ENCODE measurements around the gene FHAD1.

GRCh38 chr1:15255582-15256149 lies 8.6 kb downstream of the FHAD1 start:
- TF ChIP-seq DLX4 (CRISPR knock-in tag; IDR thresholded peaks at IDR 0.05) (no peak), PREB (CRISPR knock-in tag; IDR thresholded peaks at IDR 0.05) (no peak), MAX (CRISPR knock-in tag; IDR thresholded peaks at IDR 0.05) (no peak), CTCF (IDR thresholded peaks at IDR 0.05 in 2 of 3, conservative IDR thresholded peaks at IDR 0.05 in 1 of 3; ENCODE audit: insufficient read depth in 2 of 3, low read depth in 1 of 3, low read length in 3 of 3) (no peak), TCF7L2 (IDR thresholded peaks at IDR 0.05; ENCODE audit: low read depth, low read length) (no peak), KLF16 (IDR thresholded peaks at IDR 0.05) (no peak), JUN (IDR thresholded peaks at IDR 0.05; ENCODE audit: borderline replicate concordance, low read depth, low read length) (no peak), JUN (CRISPR knock-in tag; IDR thresholded peaks at IDR 0.05; ENCODE audit: borderline replicate concordance) (no peak), MYC (IDR thresholded peaks at IDR 0.05; ENCODE audit: low read depth, low read length) (no peak), MYC (CRISPR knock-in tag; IDR thresholded peaks at IDR 0.05; ENCODE audit: borderline replicate concordance, low read depth) (no peak), ZNF740 (CRISPR knock-in tag; IDR thresholded peaks at IDR 0.05) (no peak), ZNF740 (tag; IDR thresholded peaks at IDR 0.05) (no peak)

Measured in K562 (cell line).